Chondrocyte (in vitro differentiated cells): Measurements from ENCODE around the gene AGBL5. TPM values are rescaled to one million over a fixed set of nuclear protein-coding genes. Genes with fewer than 3 reads are reported as not detected.

Experiments
- DNase-seq: peaks from one replicate; pipeline ENCODE4 v3.0.0; 2021; ENCODE audit warnings: mixed read lengths, low spot score
- H3K27ac Mint-ChIP-seq: one replicate; pipeline ENCODE4 v1.8.0; 2021; ENCODE audit warnings: mild to moderate bottlenecking, moderate library complexity, mixed read lengths; ENCODE audit not compliant: unreplicated experiment
- H3K27me3 Mint-ChIP-seq: 2 replicates; pipeline ENCODE4 v1.8.0; 2021; ENCODE audit warnings: low read depth, mixed read lengths
- H3K36me3 Mint-ChIP-seq: 2 replicates; pipeline ENCODE4 v1.8.0; 2021; ENCODE audit warnings: low read depth, mixed read lengths
- H3K4me1 Mint-ChIP-seq: 2 replicates; pipeline ENCODE4 v1.8.0; 2021; ENCODE audit warnings: low read depth, mild to moderate bottlenecking, mixed read lengths
- H3K4me3 Mint-ChIP-seq: one replicate; pipeline ENCODE4 v1.8.0; 2021; ENCODE audit warnings: mild to moderate bottlenecking, moderate library complexity, mixed read lengths; ENCODE audit not compliant: unreplicated experiment
- H3K9me3 Mint-ChIP-seq: 2 replicates; pipeline ENCODE4 v1.8.0; 2021; ENCODE audit warnings: low read depth, mixed read lengths
- CTCF ChIP-seq: fragments of 200-600 bp; sonication (generic); IDR thresholded peaks from 2 replicates; pipeline ENCODE4 v1.5.0; 2021; ENCODE audit warnings: antibody characterized with exemption, mild to moderate bottlenecking, moderate library complexity
- total RNA-seq: library from RNA; stranded (reverse); gene quantifications from 3 replicates; pipeline ENCODE4 v1.2.1, GENCODE V29; 2021

AGBL5 gene
- total RNA-seq, 1 donor from 2014 or later, result 16.3 TPM

- Mint-ChIP-seq H3K36me3 (no peaks in the 10 kb centered on the region), H3K9me3 (no peaks in the 10 kb centered on the region), H3K27me3 (peaks cover 1% of the 10 kb centered on the region), H3K4me3 (no peak overlapping the region), H3K4me1 (peaks cover 9% of the 10 kb centered on the region), H3K27ac (no peak overlapping the region)
- no peak for TF ChIP-seq CTCF
- no peak for DNase-seq
Observed at GRCh38 chr2:27097341-27097740, 45.9 kb downstream of the AGBL5 start.

DNA sequence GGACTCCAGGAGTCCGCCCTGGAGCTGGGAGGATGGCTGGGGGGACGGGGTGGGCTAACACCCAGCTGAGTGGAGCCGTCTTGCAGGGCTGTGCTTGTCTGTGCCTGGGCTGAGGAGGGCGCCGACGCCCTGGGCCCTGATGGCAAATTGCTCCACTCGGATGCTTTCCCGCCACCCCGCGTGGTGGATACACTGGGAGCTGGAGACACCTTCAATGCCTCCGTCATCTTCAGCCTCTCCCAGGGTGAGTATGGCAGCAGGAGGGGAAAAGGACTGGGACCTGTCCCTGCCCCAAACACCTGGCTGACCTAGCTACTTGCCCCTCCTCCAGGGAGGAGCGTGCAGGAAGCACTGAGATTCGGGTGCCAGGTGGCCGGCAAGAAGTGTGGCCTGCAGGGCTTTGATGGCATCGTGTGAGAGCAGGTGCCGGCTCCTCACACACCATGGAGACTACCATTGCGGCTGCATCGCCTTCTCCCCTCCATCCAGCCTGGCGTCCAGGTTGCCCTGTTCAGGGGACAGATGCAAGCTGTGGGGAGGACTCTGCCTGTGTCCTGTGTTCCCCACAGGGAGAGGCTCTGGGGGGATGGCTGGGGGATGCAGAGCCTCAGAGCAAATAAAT, 48.0 kb downstream of the AGBL5 start:
- H3K9me3 Mint-ChIP-seq, result no peaks in the 10 kb centered on the region
- DNase-seq, result no peak
- H3K4me3 Mint-ChIP-seq, result no peak overlapping the region
- peaks cover 9% of the 10 kb centered on the region for H3K4me1 Mint-ChIP-seq
- peaks cover 3% of the 10 kb centered on the region for H3K36me3 Mint-ChIP-seq
- TF ChIP-seq CTCF, result no peak
- peaks cover 1% of the 10 kb centered on the region for H3K27me3 Mint-ChIP-seq
- H3K27ac Mint-ChIP-seq, result no peak overlapping the region

GRCh38 chr2:27100036-27100435, 48.6 kb downstream of the AGBL5 start:
- Mint-ChIP-seq H3K27me3 (peaks cover 1% of the 10 kb centered on the region), H3K36me3 (peaks cover 3% of the 10 kb centered on the region), H3K4me3 (no peak overlapping the region), H3K27ac (no peak overlapping the region), H3K9me3 (no peaks in the 10 kb centered on the region), H3K4me1 (peaks cover 9% of the 10 kb centered on the region)
- no peak for TF ChIP-seq CTCF
- DNase-seq, result no peak

- Mint-ChIP-seq H3K27ac (no peak overlapping the region), H3K27me3 (peaks cover 1% of the 10 kb centered on the region), H3K4me3 (no peak overlapping the region), H3K36me3 (peaks cover 3% of the 10 kb centered on the region), H3K9me3 (no peaks in the 10 kb centered on the region), H3K4me1 (peaks cover 7% of the 10 kb centered on the region)
- DNase-seq, result no peak
- no peak for TF ChIP-seq CTCF
Observed at GRCh38 chr2:27102329-27102728, 50.9 kb downstream of the AGBL5 start.

DNA sequence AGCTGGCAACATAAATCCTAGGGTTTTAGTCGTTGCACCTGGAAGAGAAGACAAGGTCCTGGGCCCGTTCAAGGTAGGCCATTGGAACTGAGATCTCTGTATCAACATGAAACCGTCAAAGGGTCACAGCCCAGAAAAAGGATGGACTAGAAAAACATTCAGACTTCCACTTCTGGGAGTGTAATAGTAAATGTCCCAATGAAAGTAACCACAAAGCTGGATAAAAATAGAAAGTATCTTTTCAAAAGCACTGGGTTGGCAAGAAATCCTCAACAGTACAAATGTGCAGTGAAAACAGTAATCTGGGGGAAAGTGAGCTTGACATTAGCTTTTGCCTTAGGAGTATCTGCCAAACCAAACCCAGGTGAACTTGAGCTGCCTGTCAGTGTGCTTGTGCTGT, 54.5 kb downstream of the AGBL5 start:
- Mint-ChIP-seq H3K4me3 (no peak overlapping the region), H3K27ac (no peak overlapping the region), H3K4me1 (peaks cover 7% of the 10 kb centered on the region), H3K9me3 (no peaks in the 10 kb centered on the region), H3K36me3 (peaks cover 3% of the 10 kb centered on the region), H3K27me3 (peaks cover 1% of the 10 kb centered on the region)
- DNase-seq, result no peak
- no peak for TF ChIP-seq CTCF
